Gastrocnemius medialis (tissue), 4 donors: Measurements from ENCODE around the gene LCORL. TPM values are rescaled to one million over a fixed set of nuclear protein-coding genes. Genes with fewer than 3 reads are reported as not detected.
"Not testable (repeated sequence)": the region's sequence is repeated elsewhere in the genome, so short reads cannot be mapped to it uniquely, and the experiment has no call there.

Source experiments
- ATAC-seq, 2 donors: fragments of 150-250 bp; one replicate each; pipeline ENCODE4 v1.9.1; 2016
- DNase-seq, 2 donors: peaks; one replicate each; pipeline ENCODE4 v3.0.0-alpha.2; 2019
- H3K27ac ChIP-seq, 4 donors: fragments of 200-600 bp; sonication (generic); 1 replicate in 1 of 4; 2 replicates in 3 of 4; pipeline ENCODE4 v1.5.1; 2016 to 2018; ENCODE audit warnings: mild to moderate bottlenecking in 2 of 4, moderate library complexity in 1 of 4
- H3K27me3 ChIP-seq, 3 donors: fragments of 200-600 bp; sonication (generic) in 2 of 3; 1 replicate in 1 of 3; 2 replicates in 2 of 3; pipeline versions ENCODE4 v1.5.1 to v1.6.0; 2016 to 2019; ENCODE audit warnings: mild to moderate bottlenecking in 1 of 3, moderate library complexity in 1 of 3
- H3K36me3 ChIP-seq, 2 donors: fragments of 200-600 bp; sonication (generic) in 1 of 2; one replicate each; pipeline ENCODE4 v1.5.1; 2017 to 2018
- H3K4me1 ChIP-seq, 2 donors: fragments of 200-600 bp; sonication (generic) in 1 of 2; one replicate each; pipeline ENCODE4 v1.5.1; 2016 to 2017; ENCODE audit warnings: mild to moderate bottlenecking in 2 of 2
- H3K4me3 ChIP-seq, 4 donors: fragments of 200-600 bp; sonication (generic) in 3 of 4; 1 replicate in 1 of 4; 2 replicates in 3 of 4; pipeline ENCODE4 v1.5.1; 2016 to 2019; ENCODE audit warnings: mild to moderate bottlenecking in 2 of 4
- H3K9me3 ChIP-seq, 3 donors: fragments of 200-600 bp; sonication (generic) in 2 of 3; 1 replicate in 1 of 3; 2 replicates in 2 of 3; pipeline ENCODE4 v1.5.1; 2016 to 2019
- POLR2A ChIP-seq, 2 donors: fragments of 450-650 bp; IDR thresholded peaks; one replicate each; pipeline ENCODE4 v1.6.1; 2017; ENCODE audit warnings: antibody characterized with exemption in 2 of 2, mild to moderate bottlenecking in 2 of 2, moderate library complexity in 2 of 2
- in situ Hi-C, 4 donors: fragments of 200-750 bp; cut with MboI; loops; one replicate each; pipeline versions ENCODE4 v1.15.0 to v1.8.0; 2017; ENCODE audit warnings: low sequenced_read_pairs in 4 of 4
- intact Hi-C: fragments of 100-400 bp; cut with DNase I; formaldehyde crosslinking; loops from one replicate; pipeline ENCODE4 v1.15.1; 2023; ENCODE audit warnings: low total_unique reads
- total RNA-seq, 4 donors: library from RNA; depleted of rRNA; stranded (reverse); fragments of >200 nt; gene quantifications; one replicate each; pipeline versions ENCODE4 v1.1.0 to v1.2.3, GENCODE V29; 2016
- TF ChIP-seq, protein P1 (sequence below), 5 experiments: fragments of 450-650 bp in 3 of 5; fragments of 200-600 bp in 2 of 5; sonication (generic) in 2 of 5; IDR thresholded peaks in 4 of 5; conservative IDR thresholded peaks in 1 of 5; 1 replicate in 4 of 5; 2 replicates in 1 of 5; pipeline ENCODE4 v1.5.1; 2016 to 2019; ENCODE audit warnings: antibody characterized with exemption in 5 of 5, mild to moderate bottlenecking in 3 of 5, moderate library complexity in 3 of 5

Gene LCORL
- total RNA-seq, 4 donors from 2014 or later: 12.8 to 34.7 (median 26.1) TPM

DNA sequence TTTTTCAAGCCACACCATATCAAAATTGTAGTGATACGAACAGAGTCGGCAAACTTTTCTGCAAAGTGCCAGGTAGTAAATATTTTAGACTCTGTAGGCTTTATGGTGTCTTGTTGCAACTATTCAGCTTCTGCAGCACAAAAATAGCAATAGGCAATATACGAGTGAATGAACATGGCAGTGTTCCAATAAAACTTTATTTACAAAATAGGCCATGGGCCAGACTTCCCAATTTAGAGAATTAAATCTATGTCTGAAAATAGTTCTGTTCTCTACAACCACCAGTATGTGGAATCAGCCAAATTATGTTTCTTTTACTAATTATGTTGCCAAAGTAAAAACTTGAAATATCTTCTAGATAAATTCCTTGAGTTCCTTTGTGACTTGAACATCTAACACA is 154.3 kb downstream of the LCORL start:
- DNase-seq (no peak), ATAC-seq (no peak)
- no peak overlapping the region for H3K4me3 ChIP-seq
- TF ChIP-seq, protein P1, sequence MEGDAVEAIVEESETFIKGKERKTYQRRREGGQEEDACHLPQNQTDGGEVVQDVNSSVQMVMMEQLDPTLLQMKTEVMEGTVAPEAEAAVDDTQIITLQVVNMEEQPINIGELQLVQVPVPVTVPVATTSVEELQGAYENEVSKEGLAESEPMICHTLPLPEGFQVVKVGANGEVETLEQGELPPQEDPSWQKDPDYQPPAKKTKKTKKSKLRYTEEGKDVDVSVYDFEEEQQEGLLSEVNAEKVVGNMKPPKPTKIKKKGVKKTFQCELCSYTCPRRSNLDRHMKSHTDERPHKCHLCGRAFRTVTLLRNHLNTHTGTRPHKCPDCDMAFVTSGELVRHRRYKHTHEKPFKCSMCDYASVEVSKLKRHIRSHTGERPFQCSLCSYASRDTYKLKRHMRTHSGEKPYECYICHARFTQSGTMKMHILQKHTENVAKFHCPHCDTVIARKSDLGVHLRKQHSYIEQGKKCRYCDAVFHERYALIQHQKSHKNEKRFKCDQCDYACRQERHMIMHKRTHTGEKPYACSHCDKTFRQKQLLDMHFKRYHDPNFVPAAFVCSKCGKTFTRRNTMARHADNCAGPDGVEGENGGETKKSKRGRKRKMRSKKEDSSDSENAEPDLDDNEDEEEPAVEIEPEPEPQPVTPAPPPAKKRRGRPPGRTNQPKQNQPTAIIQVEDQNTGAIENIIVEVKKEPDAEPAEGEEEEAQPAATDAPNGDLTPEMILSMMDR (IDR thresholded peaks at IDR 0.05 in 4 of 5, conservative IDR thresholded peaks at IDR 0.05 in 1 of 5): no peak
- TF ChIP-seq POLR2A (IDR thresholded peaks at IDR 0.05): no peak
- in situ Hi-C loops (no loop called here), intact Hi-C loops (no loop called here)
- H3K4me1 ChIP-seq: no peaks in the 10 kb centered on the region
- H3K27me3 ChIP-seq: no peaks in the 10 kb centered on the region
- H3K36me3 ChIP-seq: no peaks in the 10 kb centered on the region
- no peaks in the 10 kb centered on the region for H3K9me3 ChIP-seq
- H3K27ac ChIP-seq: no peak overlapping the region

DNA sequence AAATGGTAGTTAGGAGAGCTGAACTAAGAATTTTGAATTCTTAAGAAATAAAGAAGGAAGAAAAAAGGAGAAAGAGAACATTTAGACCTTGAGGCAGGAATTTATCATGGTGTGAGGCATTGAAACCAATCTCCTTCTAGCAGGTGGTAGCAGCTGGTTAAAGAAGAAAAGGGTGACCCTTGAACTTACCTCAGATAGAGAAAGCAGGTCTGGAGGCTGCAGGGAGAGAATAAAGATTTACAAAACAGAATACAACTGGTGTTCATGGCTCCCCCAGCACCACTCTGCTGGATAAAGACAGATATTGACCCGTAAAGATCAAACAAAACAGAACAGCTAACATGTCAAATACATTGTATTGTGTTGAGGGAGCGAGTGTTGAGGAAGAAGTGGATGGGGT is 154.7 kb downstream of the LCORL start:
- DNase-seq (no peak), ATAC-seq (no peak)
- H3K4me1 ChIP-seq: no peaks in the 10 kb centered on the region
- H3K9me3 ChIP-seq: no peaks in the 10 kb centered on the region
- intact Hi-C loops: no loop called here
- no peaks in the 10 kb centered on the region for H3K27me3 ChIP-seq
- H3K27ac ChIP-seq: no peak overlapping the region
- no peaks in the 10 kb centered on the region for H3K36me3 ChIP-seq
- in situ Hi-C loops: no loop called here
- TF ChIP-seq, protein P1 (IDR thresholded peaks at IDR 0.05 in 4 of 5, conservative IDR thresholded peaks at IDR 0.05 in 1 of 5): no peak
- no peak for TF ChIP-seq POLR2A (IDR thresholded peaks at IDR 0.05)
- no peak overlapping the region for H3K4me3 ChIP-seq

DNA sequence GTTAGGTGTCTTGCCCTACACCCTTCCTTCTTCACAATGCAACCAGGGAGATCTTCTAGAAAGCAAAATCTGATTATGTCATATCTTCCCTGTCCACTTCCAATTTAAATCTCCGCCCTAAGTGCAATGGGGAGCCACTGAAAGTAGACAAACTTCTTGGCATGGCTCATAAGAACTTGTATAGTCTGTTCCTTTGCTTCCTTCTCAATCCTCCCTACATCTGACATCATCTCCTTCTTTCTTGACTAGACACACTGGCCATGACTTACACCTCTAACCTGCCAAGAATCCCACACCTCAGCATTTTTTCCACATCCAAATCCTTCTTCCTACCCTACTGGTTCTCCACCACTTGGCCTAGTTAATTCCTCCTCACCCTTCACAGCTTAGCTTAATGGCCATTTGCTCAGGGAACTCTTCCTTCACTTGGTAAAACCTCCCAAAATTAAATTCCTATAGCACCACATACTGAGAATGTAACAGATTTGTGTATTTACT is 155.6 kb downstream of the LCORL start:
- ATAC-seq: no peak
- H3K27ac ChIP-seq: no peak overlapping the region
- in situ Hi-C loops: no loop called here

DNA sequence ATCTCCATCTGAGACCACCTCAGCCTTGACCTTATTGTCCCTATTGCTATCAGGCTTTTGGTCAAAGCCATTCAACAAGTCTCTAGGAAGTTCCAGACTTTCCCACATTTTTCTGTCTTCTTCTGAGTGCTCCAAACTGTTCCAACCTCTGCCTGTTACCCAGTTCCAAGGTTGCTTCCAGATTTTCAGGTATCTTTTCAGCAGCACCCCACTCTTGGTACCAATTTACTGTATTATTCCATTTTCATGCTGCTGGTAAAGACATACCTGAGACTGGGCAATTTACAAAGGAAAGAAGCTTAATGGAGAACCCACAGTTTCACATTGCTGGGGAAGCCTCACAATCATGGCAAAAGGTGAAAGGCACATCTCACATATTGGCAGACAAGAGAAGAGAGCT is 159.6 kb downstream of the LCORL start:
- intact Hi-C loops, in situ Hi-C loops, H3K27me3 ChIP-seq, H3K4me1 ChIP-seq, H3K36me3 ChIP-seq, ATAC-seq, H3K9me3 ChIP-seq, H3K27ac ChIP-seq, H3K4me3 ChIP-seq, DNase-seq: not testable (repeated sequence)

More for the DNA sequence above, 155.6 kb downstream of the LCORL start:
- Histone ChIP-seq H3K4me1 (no peaks in the 10 kb centered on the region), H3K4me3 (no peak overlapping the region), H3K27me3 (no peaks in the 10 kb centered on the region), H3K9me3 (no peaks in the 10 kb centered on the region), H3K36me3 (no peaks in the 10 kb centered on the region)
- intact Hi-C loops: no loop called here
- TF ChIP-seq POLR2A (IDR thresholded peaks at IDR 0.05): no peak
- TF ChIP-seq, protein P1 (IDR thresholded peaks at IDR 0.05 in 4 of 5, conservative IDR thresholded peaks at IDR 0.05 in 1 of 5): no peak
- DNase-seq: no peak

DNA sequence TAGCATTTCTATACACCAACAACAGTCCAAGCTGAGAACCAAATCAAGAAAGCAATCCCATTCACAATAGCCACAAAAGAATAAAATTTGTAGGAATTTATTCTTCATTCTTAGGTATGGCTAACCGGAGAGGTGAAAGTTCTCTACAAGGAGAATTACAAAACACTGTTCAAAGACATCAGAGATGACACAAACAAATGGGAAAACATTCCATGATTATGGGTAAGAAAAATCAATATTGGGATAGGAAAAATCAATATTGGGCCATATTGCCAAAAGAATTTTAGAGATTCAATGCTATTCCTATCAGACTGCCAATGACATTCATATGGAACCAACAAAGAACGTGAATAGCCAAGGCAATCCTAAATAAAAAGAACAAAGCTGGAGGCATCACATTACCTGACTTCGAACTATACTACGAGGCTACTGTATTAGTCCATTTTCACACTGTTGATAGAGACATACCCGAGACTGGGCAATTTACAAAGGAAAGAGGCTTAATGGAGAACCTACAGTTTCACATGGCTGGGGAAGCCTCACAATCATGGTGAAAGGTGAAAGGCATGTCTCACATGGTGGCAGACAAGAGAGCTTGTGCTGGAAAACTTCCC is 161.7 kb downstream of the LCORL start:
- ATAC-seq (no peak), DNase-seq (no peak)
- Histone ChIP-seq H3K4me3 (no peak overlapping the region), H3K27ac (no peak overlapping the region), H3K27me3 (no peaks in the 10 kb centered on the region), H3K4me1 (no peaks in the 10 kb centered on the region), H3K9me3 (no peaks in the 10 kb centered on the region), H3K36me3 (no peaks in the 10 kb centered on the region)
- TF ChIP-seq, protein P1 (IDR thresholded peaks at IDR 0.05 in 4 of 5, conservative IDR thresholded peaks at IDR 0.05 in 1 of 5): no peak
- TF ChIP-seq POLR2A (IDR thresholded peaks at IDR 0.05): no peak
- in situ Hi-C loops: no loop called here
- intact Hi-C loops: no loop called here
